NCI-H2107 treated with DMSO at 0.1 percent for 48 hours (cell line): ENCODE measurements around the gene PCAT6.
"Not testable (repeated sequence)": the region's sequence is repeated elsewhere in the genome, so short reads cannot be mapped to it uniquely, and the experiment has no call there.

Experiments
- DNase-seq: peaks from one replicate; lab custom pipeline; 2025; ENCODE audit not compliant: unreplicated experiment; lab: John Stamatoyannopoulos, UW

PCAT6 gene

DNA sequence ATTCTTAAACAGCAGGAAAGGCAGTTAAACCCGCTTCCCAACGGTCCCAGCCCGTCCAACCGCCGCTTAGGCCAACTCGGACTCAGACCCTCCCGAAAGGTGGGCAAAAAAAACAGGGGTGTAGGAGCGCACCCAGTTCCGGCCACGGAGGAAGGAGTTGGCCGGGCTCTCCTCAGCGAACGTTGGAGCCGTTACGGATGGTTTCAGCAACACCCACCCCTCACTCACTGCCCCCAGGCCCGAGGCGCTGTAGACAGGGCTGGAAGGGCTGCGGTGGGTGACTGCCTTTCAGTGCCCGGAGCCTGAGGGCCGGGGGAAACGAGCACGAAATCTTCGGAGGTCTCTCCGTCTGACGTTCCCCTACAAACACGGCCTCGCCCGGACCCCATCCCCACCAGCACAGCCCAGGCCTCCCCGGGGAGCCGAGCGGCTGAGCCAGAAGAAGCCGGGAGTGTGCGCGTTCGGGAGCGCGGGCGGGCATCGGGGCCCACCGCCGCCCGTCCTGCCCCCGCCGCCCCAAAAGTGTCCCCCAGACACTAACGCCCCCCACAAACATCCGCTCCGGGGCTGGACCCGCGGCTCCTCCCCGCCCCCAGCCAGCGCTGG is 3.8 kb upstream of the PCAT6 start:
- DNase-seq: no peak

- peak; percentile 17 for DNase-seq
Measured at GRCh38 chr1:202807451-202807925, 3.3 kb upstream of the PCAT6 start.

DNA sequence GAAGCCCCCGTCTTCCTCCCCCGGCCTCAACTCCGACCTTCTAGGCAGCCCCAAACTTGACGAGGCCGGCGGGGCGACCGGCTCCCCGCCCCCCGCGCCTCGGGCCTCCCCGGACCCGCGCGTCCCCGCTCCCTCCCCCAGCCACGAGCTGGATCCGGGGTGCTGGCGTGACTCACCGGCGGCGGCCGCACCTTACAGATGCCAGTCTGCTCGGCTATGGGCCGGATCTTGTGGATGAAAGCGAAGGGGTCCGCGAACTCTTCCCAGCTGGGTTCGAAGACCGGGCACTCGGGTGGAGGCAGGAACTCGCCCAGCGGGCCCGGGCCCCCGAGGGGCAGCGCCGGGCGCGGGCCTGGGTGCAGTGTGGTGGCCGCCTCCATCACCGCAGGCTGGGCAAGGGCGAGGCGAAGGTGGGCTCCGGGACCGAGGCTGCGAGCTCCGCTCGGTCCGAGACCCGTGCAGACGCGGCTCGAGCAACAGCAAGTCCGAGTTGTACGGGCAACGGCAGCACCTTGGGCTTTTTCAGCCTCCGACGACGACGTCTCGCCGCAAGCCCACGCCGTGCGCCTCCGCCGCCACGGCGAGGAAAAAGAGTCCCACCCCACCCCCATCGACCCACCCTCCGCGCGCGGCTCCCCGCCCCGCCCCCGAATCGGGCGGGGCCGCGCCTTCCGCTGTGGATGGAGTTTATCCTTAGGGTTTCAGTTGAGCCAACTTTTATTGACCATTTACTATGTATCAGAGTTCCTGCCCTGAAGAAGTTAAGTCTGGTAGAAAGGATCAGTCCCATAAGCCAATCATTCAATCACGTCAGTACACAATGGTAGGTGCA is 2.6 kb upstream of the PCAT6 start, which contains the start of gene KDM5B:
Gene KDM5B (minus strand): TSS at position 496 of the 832 bp plus-strand sequence. CDS start 116 bp downstream, at position 380.
- peak; percentile 20 for DNase-seq

GRCh38 chr1:202809597-202810159 is 1.1 kb upstream of the PCAT6 start:
- no peak for DNase-seq

- DNase-seq: no peak
Measured at GRCh38 chr1:202810193-202810614, 550 bp upstream of the PCAT6 start.

GRCh38 chr1:202811296-202812175 is 782 bp downstream of the PCAT6 start:
- DNase-seq: peak; percentile 25

GRCh38 chr1:202812176-202813026 is 1.6 kb downstream of the PCAT6 start:
- no peak for DNase-seq

GRCh38 chr1:202815120-202815519 is 4.4 kb downstream of the PCAT6 start:
- DNase-seq: peak; percentile 17

GRCh38 chr1:202818819-202819218 is 8.1 kb downstream of the PCAT6 start:
- DNase-seq: no peak

DNA sequence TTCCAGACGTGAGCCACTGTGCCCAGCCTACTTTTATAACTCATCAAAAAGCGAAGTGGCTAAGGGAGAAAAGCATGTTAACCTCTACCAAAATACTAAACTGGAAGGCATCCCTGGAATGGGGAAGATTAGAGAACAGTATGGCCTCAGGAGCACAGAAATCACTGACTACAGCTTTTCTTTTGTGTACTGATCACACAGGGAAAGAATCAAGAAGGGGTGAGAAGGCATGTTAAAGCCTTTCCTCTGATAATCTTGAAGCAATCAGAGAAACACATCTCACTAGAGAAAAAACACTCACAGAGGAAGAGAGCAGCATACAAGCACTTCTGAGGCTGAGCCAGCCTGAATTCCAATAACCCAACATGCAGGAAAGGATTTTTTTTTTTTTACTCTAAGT is 10.7 kb downstream of the PCAT6 start:
- DNase-seq: no peak

DNA sequence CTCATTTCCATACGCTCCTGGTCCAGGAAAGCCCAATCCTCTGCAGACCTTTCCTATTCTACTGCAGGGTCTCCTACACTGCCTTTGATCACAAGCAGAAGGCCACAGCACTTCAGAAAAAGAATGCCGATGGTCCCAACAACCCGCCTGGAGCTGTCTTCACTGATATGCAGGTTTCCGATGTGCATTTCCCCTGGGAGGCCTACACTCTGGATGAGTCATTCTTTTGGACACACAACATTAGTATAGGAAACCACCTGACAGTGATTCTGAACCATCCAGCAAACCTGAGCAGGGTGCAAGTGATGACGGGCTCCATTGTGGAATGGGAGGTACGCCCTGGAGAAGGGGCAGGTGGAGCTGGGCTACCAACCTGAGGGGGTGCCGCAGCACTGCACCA is 15.0 kb downstream of the PCAT6 start:
- DNase-seq: no peak

DNA sequence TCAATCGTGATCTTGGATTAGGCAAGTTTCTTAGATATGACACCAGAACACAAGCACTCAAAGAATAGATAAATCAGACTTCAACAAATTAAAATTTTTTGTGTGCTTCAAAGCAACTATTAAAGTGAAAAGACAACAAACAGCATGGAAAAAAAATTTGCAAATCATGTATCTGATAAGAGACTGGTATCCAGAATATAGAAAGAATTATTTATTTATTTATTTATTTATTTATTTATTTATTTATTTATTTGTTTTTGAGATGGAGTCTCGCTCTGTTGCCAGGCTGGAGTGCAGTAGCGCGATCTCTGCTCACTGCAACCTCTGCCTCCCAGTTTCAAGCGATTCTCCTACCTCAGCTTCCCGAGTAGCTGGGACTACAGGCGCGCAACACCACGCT is 18.5 kb downstream of the PCAT6 start:
- not testable (repeated sequence) for DNase-seq

GRCh38 chr1:202831906-202832305 is 21.2 kb downstream of the PCAT6 start:
- DNase-seq: no peak

GRCh38 chr1:202834771-202835547 is 24.2 kb downstream of the PCAT6 start:
- DNase-seq: no peak

- DNase-seq: no peak
Measured at GRCh38 chr1:202835548-202836072, 24.9 kb downstream of the PCAT6 start.

GRCh38 chr1:202836623-202837403 is 26.1 kb downstream of the PCAT6 start:
- DNase-seq: no peak

DNA sequence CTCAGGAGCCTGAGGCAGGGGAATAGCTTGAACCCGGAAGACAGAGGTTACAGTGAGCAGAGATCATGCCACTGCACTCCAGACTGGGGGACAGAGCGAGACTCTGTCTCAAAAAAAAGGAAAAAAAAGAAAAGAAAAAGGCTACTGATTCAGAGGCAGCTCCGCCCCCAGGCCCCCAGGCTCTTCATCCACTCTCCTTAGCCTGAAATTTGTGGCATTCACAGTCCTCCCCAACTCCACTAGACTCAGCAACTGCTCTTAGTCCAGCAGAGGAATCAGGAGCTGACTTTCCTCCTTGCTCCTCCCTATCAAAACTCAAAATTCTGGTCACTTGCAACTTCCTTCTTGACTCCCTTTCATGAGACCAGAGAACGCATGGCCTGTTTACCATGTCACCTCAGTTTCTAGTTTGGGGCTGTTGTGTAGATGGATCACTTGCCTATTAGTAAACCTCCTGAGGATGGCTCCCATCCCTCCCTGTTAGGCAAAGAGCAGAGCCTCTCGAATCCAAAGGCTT is 27.1 kb downstream of the PCAT6 start:
- no peak for DNase-seq

- DNase-seq: no peak
Measured at GRCh38 chr1:202843081-202843480, 32.3 kb downstream of the PCAT6 start.
